Left ventricle myocardium inferior (tissue), 1 donor: ENCODE data around the gene ZFP3. TPM values are rescaled to one million over a fixed set of nuclear protein-coding genes. Genes with fewer than 3 reads are reported as not detected.
"Not testable (repeated sequence)": the region's sequence is repeated elsewhere in the genome, so short reads cannot be mapped to it uniquely, and the experiment has no call there.

Source experiments
- DNase-seq: peaks from one replicate; pipeline ENCODE4 v3.0.0-alpha.2; 2020
- H3K27ac ChIP-seq: fragments of 200-600 bp; replicated peaks from 2 replicates; pipeline ENCODE4 v1.8.0; 2021
- H3K27me3 ChIP-seq: fragments of 200-600 bp; 2 replicates; pipeline ENCODE4 v1.8.0; 2021; ENCODE audit warnings: low read depth
- H3K36me3 ChIP-seq: fragments of 200-600 bp; 2 replicates; pipeline ENCODE4 v1.8.0; 2021
- H3K4me1 ChIP-seq: fragments of 200-600 bp; 2 replicates; pipeline ENCODE4 v1.8.0; 2021
- H3K4me3 ChIP-seq: fragments of 200-600 bp; 2 replicates; pipeline ENCODE4 v1.8.0; 2021; ENCODE audit warnings: mild to moderate bottlenecking, moderate library complexity
- H3K9me3 ChIP-seq: fragments of 200-600 bp; replicated peaks from 2 replicates; pipeline ENCODE4 v1.8.0; 2021
- CTCF ChIP-seq: fragments of 200-600 bp; IDR thresholded peaks from 2 replicates; pipeline ENCODE4 v1.8.0; 2021; ENCODE audit warnings: antibody characterized with exemption, mild to moderate bottlenecking, borderline replicate concordance
- intact Hi-C: fragments of 100-400 bp; cut with micrococcal nuclease; formaldehyde crosslinking; loops from one replicate; pipeline ENCODE4 v1.11.0; 2022
- total RNA-seq: library from RNA; stranded (reverse); fragmentation: NEBNext Ultra II Directional; extraction: Animal tissue kit (Norgen Biotek cat#: 25700); gene quantifications from one replicate; pipeline ENCODE4 v1.2.1, GENCODE V29; 2021
- donor health status: DM: no; HTN: yes; CAD: no; lungs with severe emphysema.

Gene ZFP3
- total RNA-seq, 1 donor from 2014 or later, result 11.0 TPM

- Histone ChIP-seq H3K9me3 (no peaks in the 10 kb centered on the region), H3K36me3 (no peaks in the 10 kb centered on the region), H3K4me3 (no peak overlapping the region), H3K27ac (no peak overlapping the region), H3K4me1 (peaks cover 14% of the 10 kb centered on the region), H3K27me3 (peaks cover 73% of the 10 kb centered on the region)
- TF ChIP-seq CTCF, result no peak
- no peak for DNase-seq
- intact Hi-C loops, result no loop called here
These were observed 48.6 kb downstream of the ZFP3 start for GRCh38 chr17:5126719-5127488.

- Histone ChIP-seq H3K4me1 (peaks cover 6% of the 10 kb centered on the region), H3K36me3 (no peaks in the 10 kb centered on the region), H3K9me3 (no peaks in the 10 kb centered on the region), H3K27me3 (peaks cover 64% of the 10 kb centered on the region), H3K27ac (no peak overlapping the region), H3K4me3 (no peak overlapping the region)
- no peak for DNase-seq
- intact Hi-C loops, result no loop called here
- TF ChIP-seq CTCF, result no peak
These were observed 49.6 kb downstream of the ZFP3 start for GRCh38 chr17:5127910-5128309.

- DNase-seq, H3K9me3 ChIP-seq, H3K36me3 ChIP-seq, H3K4me1 ChIP-seq, intact Hi-C loops, H3K27ac ChIP-seq, H3K4me3 ChIP-seq: not testable (repeated sequence)
- H3K27me3 ChIP-seq, result peaks cover 59% of the 10 kb centered on the region
These were observed 50.1 kb downstream of the ZFP3 start for GRCh38 chr17:5128387-5128786.

GRCh38 chr17:5128905-5129535 lies 50.8 kb downstream of the ZFP3 start:
- no peak for TF ChIP-seq CTCF
- peaks cover 53% of the 10 kb centered on the region for H3K27me3 ChIP-seq
- H3K9me3 ChIP-seq, result no peaks in the 10 kb centered on the region
- H3K36me3 ChIP-seq, result no peaks in the 10 kb centered on the region
- H3K4me3 ChIP-seq, result no peak overlapping the region
- no peak for DNase-seq
- no peak overlapping the region for H3K27ac ChIP-seq
- H3K4me1 ChIP-seq, result no peaks in the 10 kb centered on the region
- intact Hi-C loops, result no loop called here

- H3K9me3 ChIP-seq, H3K4me3 ChIP-seq: not testable (repeated sequence)
These were observed 51.5 kb downstream of the ZFP3 start for GRCh38 chr17:5129770-5130169.

GRCh38 chr17:5130261-5130660 lies 52.0 kb downstream of the ZFP3 start:
- not testable (repeated sequence) for H3K4me3 ChIP-seq

More at GRCh38 chr17:5129770-5130169, 51.5 kb downstream of the ZFP3 start:
- H3K27me3 ChIP-seq, result peaks cover 45% of the 10 kb centered on the region
- H3K36me3 ChIP-seq, intact Hi-C loops, H3K4me1 ChIP-seq, H3K27ac ChIP-seq, DNase-seq: not testable (repeated sequence)

GRCh38 chr17:5130687-5131086 lies 52.4 kb downstream of the ZFP3 start:
- H3K9me3 ChIP-seq, H3K27ac ChIP-seq, H3K4me3 ChIP-seq, intact Hi-C loops, DNase-seq, H3K4me1 ChIP-seq, H3K36me3 ChIP-seq: not testable (repeated sequence)
- H3K27me3 ChIP-seq, result peaks cover 42% of the 10 kb centered on the region

More at GRCh38 chr17:5130261-5130660, 52.0 kb downstream of the ZFP3 start:
- DNase-seq, H3K27ac ChIP-seq, intact Hi-C loops, H3K4me1 ChIP-seq, H3K36me3 ChIP-seq, H3K9me3 ChIP-seq: not testable (repeated sequence)
- H3K27me3 ChIP-seq, result peaks cover 42% of the 10 kb centered on the region
